Keratinocyte (primary cell): ENCODE measurements around the gene ACADVL.

Experiments used
- CTCF ChIP-seq, 3 experiments: IDR thresholded peaks in 1 of 3; conservative IDR thresholded peaks in 1 of 3; optimal IDR thresholded peaks in 1 of 3; 2 replicates in 2 of 3; 3 replicates in 1 of 3; pipeline versions ENCODE3 to v1.5.1; 2011; ENCODE audit warnings: low read length in 3 of 3, mild to moderate bottlenecking in 3 of 3, moderate library complexity in 2 of 3, control low read depth in 1 of 3, inconsistent platforms in 1 of 3; ENCODE audit not compliant: insufficient read depth in 2 of 3; ENCODE audit errors: extremely low read depth in 1 of 3
- EZH2 ChIP-seq: IDR thresholded peaks from one replicate; pipeline ENCODE4 v1.6.1; 2012; ENCODE audit warnings: inconsistent platforms, mild to moderate bottlenecking, low read length, moderate library complexity

GRCh38 chr17:7207120-7208001, 12.4 kb upstream of the ACADVL start:
- TF ChIP-seq CTCF (optimal IDR thresholded peaks at IDR 0.05 in 1 of 3, IDR thresholded peaks at IDR 0.05 in 1 of 3, conservative IDR thresholded peaks at IDR 0.05 in 1 of 3; ENCODE audit: extremely low read depth in 1 of 3, insufficient read depth in 2 of 3, low read length in 3 of 3): no peak
- TF ChIP-seq EZH2: no peak
